ENCODE data around the gene FAM53B.

FAM53B gene

DNA sequence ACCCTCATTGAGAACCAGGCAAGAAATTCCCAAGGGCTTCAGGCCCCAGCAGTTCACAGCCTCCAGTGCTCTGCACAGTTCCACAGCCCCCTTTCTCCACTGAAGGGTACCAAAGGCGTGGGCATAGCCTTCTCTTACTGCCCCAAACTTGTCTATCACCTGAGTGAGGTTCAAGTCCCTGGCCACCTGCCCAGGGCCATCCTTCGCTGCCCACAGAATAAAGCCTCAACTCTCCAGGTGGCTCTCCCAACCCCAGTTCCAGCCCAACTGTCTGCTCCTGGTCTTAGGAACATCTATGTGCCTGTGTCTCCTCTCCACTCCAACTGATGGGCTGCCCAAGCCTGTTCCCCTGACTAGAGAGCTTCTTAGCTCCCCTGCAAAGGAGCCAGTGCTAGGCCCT, 79.1 kb downstream of the FAM53B start:
- DNase-seq (ENCODE audit: low spot score), result no peak
- no peak for FAIRE-seq

DNA sequence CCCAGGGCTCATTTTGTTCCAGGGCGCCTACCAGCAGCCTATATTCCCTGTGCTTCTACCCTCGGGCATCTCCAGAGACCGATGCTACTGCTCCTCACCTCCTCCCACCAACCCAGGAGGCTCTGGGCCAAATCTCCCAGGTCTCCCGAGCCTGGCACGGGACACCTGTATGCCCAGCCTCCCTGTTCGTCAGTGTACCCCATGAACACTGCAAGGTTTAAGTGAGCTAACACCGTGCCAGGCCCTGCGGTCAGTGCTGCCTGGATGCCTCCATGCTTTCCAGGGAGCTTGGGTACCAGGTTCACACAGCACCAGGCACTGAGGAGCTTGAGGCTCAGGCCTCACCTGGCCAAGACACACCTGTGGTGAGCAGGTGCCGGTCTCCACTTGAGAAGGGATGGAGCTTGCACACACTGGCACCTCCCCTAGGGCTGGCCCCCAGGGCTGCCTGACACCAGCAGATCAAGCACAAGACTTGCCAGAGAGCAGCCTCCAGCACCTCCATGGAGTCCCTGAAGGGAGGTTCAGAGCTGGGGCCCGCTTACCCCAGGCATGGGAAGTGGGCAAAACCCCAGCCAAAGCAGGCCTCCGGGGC, 80.3 kb downstream of the FAM53B start:
- FAIRE-seq, result no peak
- no peak for DNase-seq (ENCODE audit: low spot score)

DNA sequence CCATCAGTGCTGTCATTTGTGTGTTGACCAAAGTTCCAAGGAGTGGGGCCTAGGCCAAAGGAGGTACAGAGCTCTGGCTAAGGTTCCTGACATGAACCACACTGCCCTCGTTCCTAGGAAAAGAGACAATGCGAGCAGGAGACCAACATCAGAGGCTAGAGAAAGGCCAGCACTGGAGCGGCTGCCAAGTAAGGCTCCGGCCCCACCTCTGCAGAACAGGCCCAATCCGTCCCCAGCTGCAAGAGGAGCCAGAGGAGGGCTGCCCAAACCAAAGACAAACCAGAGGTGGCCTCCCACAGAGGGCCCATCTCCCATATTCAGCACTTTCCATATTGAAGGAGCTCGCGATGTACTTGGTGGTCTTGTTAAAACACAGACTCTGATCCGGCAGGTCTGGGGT, 81.0 kb downstream of the FAM53B start:
- DNase-seq (ENCODE audit: low spot score), result no peak
- no peak for FAIRE-seq

DNA sequence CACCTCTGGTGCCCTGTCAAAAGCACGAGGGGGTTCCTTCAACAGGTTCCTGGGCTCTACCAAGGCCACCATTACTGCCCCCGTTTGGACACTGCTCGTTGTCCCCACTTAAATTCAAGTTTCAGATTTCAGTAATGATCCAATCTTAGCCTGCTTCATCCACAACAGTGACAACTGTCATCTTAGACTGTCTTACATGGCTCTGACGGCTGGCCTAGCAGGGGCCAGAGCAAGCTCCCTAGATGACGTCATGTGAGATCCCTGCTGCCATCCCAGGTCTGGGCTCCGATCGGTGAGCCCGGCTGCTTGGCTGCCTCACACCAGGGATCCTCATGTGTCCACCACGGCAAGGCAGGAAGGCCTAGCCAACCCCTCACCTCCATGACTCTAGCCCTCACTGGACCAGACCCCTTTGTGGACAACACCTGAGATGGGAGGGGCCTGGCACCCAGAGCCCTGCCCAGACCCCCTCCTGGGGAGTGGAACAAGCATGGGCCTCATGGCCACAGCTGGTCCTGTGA, 82.5 kb downstream of the FAM53B start:
- DNase-seq (ENCODE audit: low spot score), result no peak
- FAIRE-seq, result no peak

DNA sequence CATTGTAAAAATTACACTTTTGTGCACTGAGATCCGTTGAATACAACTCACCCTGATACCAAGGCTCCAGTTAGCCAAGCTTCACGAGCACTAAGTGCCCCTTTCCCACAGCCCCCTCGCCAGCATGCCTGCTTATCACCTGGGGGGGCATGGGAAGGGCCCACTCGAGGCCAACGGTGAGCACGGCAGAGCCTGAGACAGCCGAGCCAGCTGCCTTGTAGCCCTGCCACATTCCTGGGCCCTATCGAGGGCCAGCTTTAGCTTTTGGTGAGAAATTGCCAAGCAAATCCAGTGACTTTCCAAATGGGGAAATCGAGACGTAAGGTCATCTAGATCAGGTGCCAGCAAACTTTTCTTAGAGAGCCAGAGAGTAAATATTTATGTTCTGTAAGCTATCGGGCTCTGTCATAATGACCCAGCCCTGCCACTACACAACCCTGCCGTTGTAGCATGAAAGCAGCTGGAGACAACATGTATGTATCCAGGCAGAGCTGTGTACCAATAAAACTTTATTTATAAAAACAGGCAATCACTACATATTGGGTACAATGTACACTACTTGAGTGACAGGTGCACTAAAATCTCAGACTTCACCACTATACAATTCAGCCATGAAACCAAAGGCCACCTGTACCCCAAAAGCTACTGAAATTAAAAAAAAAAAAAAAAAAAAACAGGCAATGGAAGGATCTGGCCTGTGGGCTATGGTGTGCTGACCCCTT, 83.6 kb downstream of the FAM53B start:
- FAIRE-seq, result no peak

DNA sequence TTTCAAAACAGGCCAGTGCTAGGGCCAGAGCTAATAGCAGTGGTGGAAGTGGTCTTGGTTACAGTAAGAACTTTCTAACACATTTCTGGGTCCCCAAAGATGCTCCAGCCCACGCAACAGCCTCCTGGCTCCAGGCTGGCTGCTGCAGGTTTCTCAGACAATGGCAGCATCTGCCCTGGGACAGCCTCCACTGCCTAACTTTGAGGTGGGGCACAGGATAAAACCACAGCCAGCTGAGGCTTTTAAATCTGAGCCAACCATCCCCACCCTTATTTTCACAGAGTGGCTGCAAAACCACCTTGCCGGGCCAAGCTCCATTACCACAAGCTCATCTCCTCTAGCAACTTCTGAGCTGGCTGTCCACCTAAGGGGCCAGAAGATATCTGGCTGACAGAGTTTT, 84.8 kb downstream of the FAM53B start:
- FAIRE-seq (no peak), DNase-seq (ENCODE audit: low spot score) (no peak)

More for the DNA sequence above, 83.6 kb downstream of the FAM53B start:
- DNase-seq (ENCODE audit: low spot score), result no peak

DNA sequence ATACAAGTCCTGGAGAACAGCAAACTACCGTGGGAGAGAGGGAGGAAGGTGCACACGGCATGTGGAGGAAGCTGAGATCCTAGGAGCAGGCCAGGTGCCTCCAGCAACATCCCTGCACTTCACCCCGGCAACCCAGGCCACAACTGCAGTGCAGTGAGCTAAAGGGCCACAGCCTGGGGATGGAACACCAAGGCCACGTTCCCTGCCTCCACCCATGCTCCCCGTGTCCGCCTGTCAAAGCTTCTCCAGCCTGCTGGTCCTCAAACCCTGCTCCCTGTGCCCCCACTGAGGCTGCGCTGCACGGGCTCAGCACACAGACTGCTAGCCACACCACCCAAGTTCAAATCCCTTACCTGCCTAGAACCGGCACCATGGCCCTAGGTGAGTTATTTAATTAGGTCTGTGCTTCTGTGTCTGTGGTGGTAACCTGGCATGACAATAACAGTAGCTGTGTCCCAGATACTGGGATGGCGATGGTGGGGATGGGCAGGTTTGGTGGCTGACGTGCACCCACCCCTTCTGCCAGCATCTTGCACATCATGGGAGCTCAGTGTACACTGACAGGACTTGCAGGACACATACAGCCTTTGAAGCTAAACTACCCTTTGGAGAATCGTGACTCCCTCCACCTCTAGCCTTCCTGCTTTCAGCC, 85.5 kb downstream of the FAM53B start:
- FAIRE-seq (no peak), DNase-seq (ENCODE audit: low spot score) (no peak)

DNA sequence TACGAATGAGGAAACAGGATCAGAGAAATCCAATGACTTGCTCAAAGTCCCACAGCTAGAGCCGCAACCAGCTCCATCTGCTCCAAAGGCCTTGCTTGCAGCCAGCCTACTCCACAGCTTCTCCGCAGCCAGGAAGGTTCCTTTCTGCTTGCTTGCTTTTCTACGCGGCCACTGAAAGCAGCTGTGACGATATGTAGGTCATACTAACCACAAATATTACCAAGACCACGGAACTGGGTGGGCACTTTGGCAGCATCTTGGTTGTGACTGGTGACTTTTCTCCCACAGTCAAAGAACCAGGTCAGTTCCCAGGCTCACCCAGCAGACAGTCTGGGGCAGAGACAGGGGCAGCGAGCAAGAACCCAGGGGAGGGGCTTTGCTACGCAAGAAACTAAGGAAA, 86.4 kb downstream of the FAM53B start:
- DNase-seq (ENCODE audit: low spot score) (no peak), FAIRE-seq (no peak)

DNA sequence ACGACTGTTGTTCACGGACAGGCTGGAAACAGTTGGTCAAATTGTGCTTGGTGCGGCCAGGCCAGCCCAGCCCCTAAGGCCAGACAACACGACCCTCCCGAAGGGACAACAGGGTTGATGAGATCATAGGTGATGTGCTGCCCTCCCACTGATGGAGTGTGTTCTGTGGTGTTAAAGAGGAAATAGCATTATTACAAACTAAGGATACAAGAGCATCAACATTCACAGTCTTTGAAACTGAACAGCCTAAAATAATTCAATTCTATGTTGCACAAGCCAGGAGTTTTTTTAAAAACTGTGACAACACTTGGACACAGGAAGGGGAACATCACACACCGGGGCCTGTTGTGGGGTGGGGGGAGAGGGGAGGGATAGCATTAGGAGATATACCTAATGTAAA, 87.6 kb downstream of the FAM53B start:
- DNase-seq (ENCODE audit: low spot score), result no peak
- no peak for FAIRE-seq

DNA sequence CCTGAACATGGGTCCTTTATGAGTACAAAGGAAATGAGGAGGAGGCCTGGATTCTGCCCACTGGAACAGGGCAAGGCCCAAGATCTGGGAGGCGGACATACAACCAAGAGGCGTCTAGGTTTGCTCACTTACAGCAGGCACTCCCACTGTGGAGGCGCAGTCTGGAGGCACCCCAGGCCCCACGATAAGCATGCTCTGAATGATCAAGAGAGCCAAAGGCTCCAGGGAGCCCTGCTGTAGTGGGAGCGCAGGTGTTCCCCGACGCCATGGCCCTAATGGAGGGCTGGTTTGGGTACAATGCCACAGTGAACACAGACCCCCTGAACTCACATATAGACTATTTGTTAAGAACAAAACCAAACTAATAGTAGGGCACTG, 88.1 kb downstream of the FAM53B start:
- no peak for FAIRE-seq
- DNase-seq (ENCODE audit: low spot score), result no peak

DNA sequence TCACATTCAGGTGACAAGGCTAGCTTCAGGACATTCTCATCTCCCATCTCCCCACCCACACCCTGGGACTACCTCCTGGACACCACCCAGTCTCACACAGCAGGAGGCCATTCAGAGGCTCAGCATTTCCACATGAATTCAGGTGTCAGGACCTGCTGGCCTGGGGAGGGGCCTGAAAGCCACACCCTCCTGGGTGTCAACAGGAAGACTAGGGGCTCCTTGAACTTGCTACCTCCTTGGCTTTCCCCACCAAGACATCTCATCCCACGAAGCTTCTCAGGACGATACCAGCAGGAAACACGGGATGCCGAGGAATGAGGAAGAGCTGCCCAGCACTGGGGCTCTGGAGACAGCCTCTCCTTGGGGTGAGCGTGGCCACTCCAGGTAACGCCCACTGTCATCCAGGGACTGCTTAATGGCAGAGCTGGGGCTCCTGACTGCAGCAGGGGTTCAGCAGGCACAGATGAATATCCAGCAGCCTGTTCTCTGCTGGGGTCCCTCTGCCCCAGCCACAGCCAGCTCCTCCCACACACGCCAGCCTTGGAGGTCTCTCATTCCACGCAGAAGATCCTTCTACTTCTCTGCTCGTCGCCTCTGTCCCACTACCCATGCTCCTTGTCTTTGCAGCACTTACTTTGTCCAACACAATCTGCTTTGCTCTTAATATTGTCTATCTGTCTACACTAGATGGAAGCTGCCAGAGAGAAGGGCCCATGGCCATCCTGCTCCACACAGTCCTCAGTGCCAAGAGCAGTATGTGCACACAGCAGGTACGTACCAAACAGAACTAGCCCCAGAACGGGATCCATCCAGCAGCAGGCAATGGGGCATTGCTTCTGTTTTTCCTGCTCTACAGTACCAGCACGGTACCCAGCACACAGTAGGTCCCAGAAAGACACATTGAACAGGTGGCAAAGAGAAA, 88.7 kb downstream of the FAM53B start:
- FAIRE-seq (no peak), DNase-seq (ENCODE audit: low spot score) (no peak)

DNA sequence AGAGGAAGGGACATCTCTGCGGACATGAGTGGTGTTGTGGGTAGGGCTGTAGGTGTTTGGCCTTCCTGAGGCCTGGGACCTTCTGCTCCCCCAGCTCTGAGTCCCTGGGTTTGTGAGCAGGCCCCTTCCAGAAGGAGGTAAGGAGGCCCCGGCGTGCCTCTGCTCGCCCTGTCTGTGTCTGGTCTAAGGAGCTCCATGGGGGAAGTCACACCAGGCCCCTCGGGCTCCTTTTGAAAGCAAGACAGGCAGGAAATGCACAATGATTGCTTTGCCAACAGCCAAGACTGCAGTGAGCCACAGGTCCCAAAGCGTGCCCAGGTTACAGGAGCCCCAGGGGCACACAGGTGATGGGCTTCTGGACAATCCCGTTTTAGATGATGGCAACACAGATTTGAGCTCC, 89.5 kb downstream of the FAM53B start:
- DNase-seq (ENCODE audit: low spot score), result no peak
- FAIRE-seq, result no peak

DNA sequence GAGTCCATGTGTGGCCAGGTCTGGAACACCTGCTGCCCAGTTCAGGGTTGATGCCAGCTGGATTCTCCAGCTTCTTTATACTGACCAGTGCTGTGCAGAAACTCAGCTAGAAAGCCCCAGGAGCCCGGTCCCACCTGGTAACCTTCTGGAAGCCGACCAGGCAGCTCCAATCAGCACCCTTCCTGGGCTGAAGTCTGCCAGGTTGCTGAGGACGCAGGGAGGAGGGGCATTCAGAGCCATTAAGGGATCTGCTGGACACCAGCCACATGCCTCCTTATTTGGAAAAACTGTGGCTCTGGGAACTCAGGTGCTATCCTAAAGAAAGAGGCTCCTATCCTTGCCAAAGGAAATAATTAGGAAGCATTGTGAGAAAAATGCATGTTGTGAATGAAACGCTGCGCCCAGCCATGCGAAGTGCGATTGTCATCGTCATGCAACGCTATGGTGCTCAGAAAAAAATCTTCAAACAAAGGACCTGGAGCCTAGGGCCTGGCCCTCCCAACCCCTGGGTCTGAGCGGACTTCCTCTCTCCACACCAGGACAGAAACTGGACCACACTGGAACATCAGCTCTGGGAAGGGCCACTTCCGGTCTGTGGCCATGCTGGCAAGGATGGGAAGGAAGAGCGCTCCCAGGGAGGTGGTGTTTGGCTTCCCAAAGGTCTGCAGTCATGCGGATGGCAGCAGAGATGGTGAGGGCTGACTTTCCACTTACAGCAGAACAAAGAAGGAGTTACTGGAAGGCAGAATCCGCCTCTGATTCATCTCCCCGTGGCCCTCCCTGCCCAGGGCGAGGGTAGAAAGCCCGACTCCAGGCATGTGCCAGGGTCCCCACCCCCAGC, 90.1 kb downstream of the FAM53B start:
- FAIRE-seq (no peak), DNase-seq (ENCODE audit: low spot score) (no peak)

DNA sequence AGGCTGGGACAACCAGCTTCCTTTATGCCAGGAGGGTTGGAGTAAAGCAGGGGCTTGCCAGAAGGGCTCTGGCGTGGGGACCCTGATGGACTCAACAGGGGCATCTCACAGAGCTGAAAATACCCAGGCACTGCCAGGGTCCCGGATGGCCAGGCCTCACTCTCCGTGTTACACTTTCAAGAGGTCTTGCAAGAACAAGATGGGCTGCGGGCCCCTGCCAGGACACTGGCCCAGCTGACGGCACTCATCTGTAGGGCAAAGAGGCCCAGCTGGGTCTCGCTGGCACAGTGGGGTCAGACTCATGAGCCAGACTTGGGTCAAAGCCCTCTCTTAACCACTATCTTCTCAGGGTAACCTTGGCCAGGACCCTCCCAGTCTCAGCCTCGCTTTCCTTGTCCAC, 90.9 kb downstream of the FAM53B start:
- FAIRE-seq, result no peak
- DNase-seq (ENCODE audit: low spot score), result no peak

DNA sequence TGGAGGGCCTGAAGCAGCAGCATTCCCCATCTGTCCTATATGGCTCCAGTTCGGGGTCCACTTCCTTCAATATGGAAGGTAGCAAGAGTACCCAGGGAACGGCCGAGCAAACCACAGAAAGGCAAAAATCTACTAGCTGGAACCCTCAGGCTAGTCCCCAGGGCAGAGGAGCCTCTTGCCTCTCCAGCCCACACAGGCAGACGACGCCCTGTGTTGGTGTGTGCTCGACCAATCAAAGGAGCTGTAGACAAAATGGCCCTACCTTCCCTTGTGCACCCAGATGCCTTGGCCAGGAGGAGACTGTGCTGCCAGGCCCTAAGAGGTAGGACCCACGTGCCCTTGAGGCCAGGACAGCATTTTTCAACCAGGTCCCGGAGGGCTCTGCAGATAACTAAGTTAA, 91.5 kb downstream of the FAM53B start:
- FAIRE-seq, result no peak
- no peak for DNase-seq (ENCODE audit: low spot score)

DNA sequence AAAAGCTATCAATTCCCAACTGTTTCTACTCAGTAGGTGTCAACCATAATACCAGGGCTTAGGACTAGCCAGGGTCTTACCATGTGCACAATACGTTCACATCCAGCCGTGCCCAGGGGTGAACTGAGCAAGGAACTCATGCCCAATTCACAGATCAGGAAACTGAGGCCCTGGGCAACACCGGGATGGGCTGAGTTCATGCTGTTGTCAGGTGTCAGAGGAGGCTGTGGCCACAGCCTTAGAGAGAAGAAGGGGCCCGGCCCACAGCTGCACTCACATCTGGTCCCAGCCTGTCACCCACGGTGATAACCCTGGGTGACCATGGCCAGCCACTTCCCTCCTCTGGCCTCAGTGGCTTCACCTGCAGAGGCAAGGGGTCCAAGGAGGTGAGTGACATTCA, 92.0 kb downstream of the FAM53B start:
- DNase-seq (ENCODE audit: low spot score), result no peak
- no peak for FAIRE-seq

DNA sequence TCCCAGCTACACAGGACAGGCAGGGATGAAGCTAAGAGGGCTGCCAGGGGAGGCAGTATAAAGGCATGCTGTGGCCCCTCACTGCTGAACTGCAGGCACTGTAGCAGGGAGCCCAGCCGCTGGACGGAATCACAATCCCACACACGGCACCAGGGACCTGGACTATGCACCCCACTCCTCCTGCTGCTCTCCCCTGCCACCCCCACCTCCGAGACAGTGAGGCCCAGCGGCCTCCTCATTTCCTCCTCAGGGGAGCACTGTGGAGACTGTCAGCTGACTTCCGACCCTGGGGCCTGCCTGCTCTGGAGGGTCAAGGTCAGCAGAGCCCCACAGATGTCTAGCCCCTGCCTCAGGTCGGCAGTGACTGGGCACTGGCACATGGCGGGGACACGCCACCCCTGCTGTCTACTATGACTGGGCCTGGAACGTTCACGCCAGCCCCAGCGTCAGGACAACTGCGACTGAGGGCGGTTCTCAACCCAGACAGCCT, 92.7 kb downstream of the FAM53B start:
- no peak for DNase-seq (ENCODE audit: low spot score)
- FAIRE-seq, result no peak

DNA sequence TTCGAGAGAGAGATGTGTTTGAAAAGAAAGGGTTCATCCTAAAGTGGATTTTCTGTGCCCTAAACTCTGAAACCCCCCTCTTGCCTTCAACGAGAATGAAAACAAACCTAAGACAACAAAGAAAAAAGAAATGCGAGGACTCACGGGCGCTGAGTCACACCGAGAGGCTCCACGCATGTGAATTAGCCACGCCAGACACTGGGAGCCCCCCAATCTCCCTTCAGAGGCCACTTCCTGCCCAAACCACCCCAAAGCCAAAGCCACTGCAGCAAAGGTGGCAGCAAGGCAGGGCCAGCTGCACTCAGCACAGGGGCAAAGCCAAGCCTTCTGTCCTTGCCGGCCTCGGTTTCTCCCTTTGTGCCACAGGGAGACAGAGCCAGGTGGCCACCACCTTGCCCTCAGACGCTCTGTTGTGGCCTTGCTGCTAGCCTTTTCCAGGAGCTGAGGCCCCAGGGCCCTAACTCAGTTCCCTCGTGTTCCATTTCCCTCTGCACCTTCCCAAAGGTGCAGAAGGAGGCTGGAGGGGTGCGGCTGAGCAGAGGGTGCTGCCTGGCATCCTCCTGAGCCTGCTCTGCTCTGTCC, 93.3 kb downstream of the FAM53B start:
- FAIRE-seq, result no peak

DNA sequence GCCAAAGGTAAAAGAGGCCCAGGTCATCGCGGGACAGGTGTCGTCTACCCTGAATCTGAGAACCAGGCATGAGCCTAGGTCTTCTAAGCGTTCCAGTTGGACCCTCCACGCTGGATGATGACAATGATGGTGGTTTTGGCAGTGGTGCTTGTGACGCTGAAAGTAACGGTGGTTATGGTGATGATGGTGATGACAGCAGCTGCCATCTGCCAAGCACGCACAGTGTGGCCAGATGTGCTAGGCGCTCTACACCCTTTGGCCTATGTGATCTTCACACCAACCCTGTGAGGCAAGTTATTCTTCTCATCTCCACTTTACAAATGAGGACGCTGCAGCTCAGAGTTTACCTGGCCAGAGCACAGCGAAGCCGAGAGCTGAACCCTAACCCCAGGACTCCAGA, 93.9 kb downstream of the FAM53B start:
- DNase-seq (ENCODE audit: low spot score), result no peak
- FAIRE-seq, result no peak

More for the DNA sequence above, 93.3 kb downstream of the FAM53B start:
- DNase-seq (ENCODE audit: low spot score), result no peak

DNA sequence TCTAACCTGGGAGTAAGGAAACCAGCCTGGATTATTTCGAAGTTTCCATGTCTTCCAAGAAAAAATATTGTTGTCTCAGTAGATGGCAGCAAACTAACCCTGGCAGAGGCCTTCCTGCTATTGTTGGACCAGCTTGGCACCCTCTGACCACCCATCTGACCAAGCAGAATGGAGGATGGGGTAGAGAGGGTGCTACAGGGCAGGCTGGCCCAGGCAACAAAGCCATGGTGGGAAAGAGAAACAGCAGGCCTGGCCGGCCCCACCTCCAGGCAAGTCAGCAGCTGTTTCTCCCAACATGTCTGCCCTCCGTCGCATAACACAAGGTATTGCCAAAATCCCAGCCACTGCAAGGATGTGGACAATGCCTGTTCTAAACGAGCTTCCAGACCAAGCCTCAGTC, 95.0 kb downstream of the FAM53B start:
- FAIRE-seq, result no peak

More for the DNA sequence above, 95.0 kb downstream of the FAM53B start:
- DNase-seq (ENCODE audit: low spot score), result no peak
